T-cell (primary cell): ENCODE measurements around the gene KDELR1. TPM values are rescaled to one million over a fixed set of nuclear protein-coding genes. Genes with fewer than 3 reads are reported as not detected.

Experiments used
- ATAC-seq, 4 experiments: fragments of 200-7000 bp in 3 of 4; fragments of 150-1000 bp in 1 of 4; cut with Tn5 transposase; replicated peaks in 1 of 4; 1 replicate in 3 of 4; 2 replicates in 1 of 4; pipeline ENCODE4 v1.10.0; 2021; ENCODE audit warnings: moderate library complexity in 3 of 4, mild to moderate bottlenecking in 2 of 4, moderate number of reproducible peaks in 1 of 4
- CTCF ChIA-PET, 2 donors: fragments of 300-600 bp; sonication (Branson Sonifier 250); formaldehyde crosslinking; loops; one replicate each; lab custom pipeline; 2022; ENCODE audit warnings: antibody characterized with exemption in 2 of 2; lab: Charles Lee
- POLR2A ChIA-PET, 2 donors: fragments of 300-600 bp; sonication (Branson Sonifier 250); formaldehyde crosslinking; loops; one replicate each; lab custom pipeline; 2022; ENCODE audit warnings: antibody characterized with exemption in 2 of 2; lab: Charles Lee
- DNase-seq, 35 experiments: peaks; one replicate each; pipeline versions ENCODE4 v3.0.0 to v3.0.0-alpha.2; 2013 to 2023
- H3K27ac ChIP-seq: one replicate; pipeline ENCODE4 v1.5.1; 2013; ENCODE audit warnings: low read length
- H3K27me3 ChIP-seq, 2 experiments: replicated peaks in 1 of 2; 1 replicate in 1 of 2; 2 replicates in 1 of 2; pipeline versions ENCODE4 v1.6.1 to v1.7.0; 2013; ENCODE audit warnings: low read length in 1 of 2, mixed read lengths in 1 of 2; ENCODE audit not compliant: control insufficient read depth in 2 of 2, insufficient read depth in 2 of 2; ENCODE audit errors: extremely low read depth in 1 of 2
- H3K36me3 ChIP-seq, 2 donors: 1 replicate in 1 of 2; 2 replicates in 1 of 2; pipeline versions ENCODE4 v1.6.1 to v1.7.0; 2013; ENCODE audit warnings: low read length in 1 of 2; ENCODE audit not compliant: control insufficient read depth in 2 of 2, insufficient read depth in 1 of 2; ENCODE audit errors: extremely low read depth in 1 of 2
- H3K4me1 ChIP-seq, 2 experiments: 1 replicate in 1 of 2; 2 replicates in 1 of 2; pipeline versions ENCODE4 v1.6.1 to v1.7.0; 2013; ENCODE audit warnings: low read length in 2 of 2, mixed read lengths in 1 of 2; ENCODE audit not compliant: insufficient read depth in 2 of 2, control insufficient read depth in 1 of 2; ENCODE audit errors: extremely low read depth in 1 of 2
- H3K4me3 ChIP-seq, 2 donors: 1 replicate in 1 of 2; 2 replicates in 1 of 2; pipeline versions ENCODE4 v1.5.1 to v1.7.0; 2013; ENCODE audit warnings: mild to moderate bottlenecking in 2 of 2, low read length in 1 of 2, moderate library complexity in 1 of 2; ENCODE audit not compliant: control insufficient read depth in 1 of 2; ENCODE audit errors: extremely low read depth in 1 of 2
- H3K9me3 ChIP-seq: 2 replicates; pipeline ENCODE4 v1.7.0; 2013
- H3K27ac Mint-ChIP-seq, 2 donors: one replicate each; pipeline ENCODE4 v1.8.0; 2020 to 2021; ENCODE audit warnings: mild to moderate bottlenecking in 2 of 2, mixed read lengths in 2 of 2
- H3K27me3 Mint-ChIP-seq, 2 donors: one replicate each; pipeline ENCODE4 v1.8.0; 2021 to 2022; ENCODE audit warnings: mixed read lengths in 2 of 2
- H3K36me3 Mint-ChIP-seq: one replicate; pipeline ENCODE4 v1.8.0; 2021; ENCODE audit warnings: mixed read lengths
- H3K4me1 Mint-ChIP-seq, 3 donors: one replicate each; pipeline ENCODE4 v1.8.0; 2020 to 2022; ENCODE audit warnings: mixed read lengths in 3 of 3, mild to moderate bottlenecking in 1 of 3
- H3K4me3 Mint-ChIP-seq, 3 donors: one replicate each; pipeline ENCODE4 v1.8.0; 2020 to 2022; ENCODE audit warnings: mild to moderate bottlenecking in 3 of 3, mixed read lengths in 3 of 3, moderate library complexity in 3 of 3
- H3K9me3 Mint-ChIP-seq, 3 donors: one replicate each; pipeline ENCODE4 v1.8.0; 2020 to 2022; ENCODE audit warnings: mixed read lengths in 3 of 3
- WGBS: methylation state at CpG from one replicate; pipeline ENCODE4 v1.1.5; 2013; ENCODE audit warnings: missing lambda C conversion rate; ENCODE audit not compliant: insufficient coverage; 5-methylcytosine and 5-hydroxymethylcytosine counted together
- total RNA-seq, 35 experiments: library from RNA in 6 of 35; stranded (reverse) in 6 of 35; fragments of 120-200 nt in 1 of 35; gene quantifications; one replicate each; pipeline versions ENCODE4 v1.2.1 to v1.2.4 and lab custom pipeline; 2013 to 2026

KDELR1 gene
- total RNA-seq, 5 donors from 2014 or later (not counting 1 experiment from before 2014, with no cell fraction given): 40.9 to 55.9 (median 47.5) TPM

- no peaks in the 10 kb centered on the region for H3K9me3 ChIP-seq
- peaks cover 2 to 40% of the 10 kb centered on the region in 2 experiments for H3K4me1 ChIP-seq
- peaks cover 27 to 33% (median 32%) of the 10 kb centered on the region in 3 donors for H3K4me1 Mint-ChIP-seq
- H3K27ac ChIP-seq: no peak overlapping the region
- H3K4me3 ChIP-seq: no peak overlapping the region
- peak overlapping the region in 2 of 3 donors; percentile 28 to 42 for H3K4me3 Mint-ChIP-seq
- 89% methylated on average over 5 of the region's 14 CpGs for WGBS
- peak in 2 of 4 experiments; percentile 10 to 18 for ATAC-seq
- peak in 8 of 35 experiments; percentile 19 to 61 (median 30) for DNase-seq
- POLR2A ChIA-PET: no interaction called here
- H3K36me3 Mint-ChIP-seq: no peaks in the 10 kb centered on the region
- CTCF ChIA-PET: interaction anchor here in 1 of 2 donors (0.5 kb wide), 1 partner anchor 143 kb away, joined by 4 read pairs; no protein-coding TSS in a partner anchor
- H3K36me3 ChIP-seq: no peaks in the 10 kb centered on the region
- peaks cover 0 to 6% (median 0%) of the 10 kb centered on the region in 3 donors for H3K9me3 Mint-ChIP-seq
- peaks cover 17 to 24% of the 10 kb centered on the region in 2 donors for H3K27me3 Mint-ChIP-seq
- H3K27ac Mint-ChIP-seq: peak overlapping the region; percentile 52 to 66
- H3K27me3 ChIP-seq: peaks cover 0 to 29% of the 10 kb centered on the region in 2 experiments
These were observed 8.8 kb upstream of the KDELR1 start for GRCh38 chr19:48400018-48400742.

GRCh38 chr19:48398375-48399235 lies 7.3 kb upstream of the KDELR1 start:
- Mint-ChIP-seq H3K27ac (peak overlapping the region; percentile 43 to 64), H3K27me3 (peaks cover 27 to 35% of the 10 kb centered on the region in 2 donors), H3K9me3 (peaks cover 0 to 6% (median 0%) of the 10 kb centered on the region in 3 donors), H3K4me3 (peak overlapping the region; percentile 61 to 97 (median 70)), H3K36me3 (no peaks in the 10 kb centered on the region), H3K4me1 (peaks cover 36 to 44% (median 43%) of the 10 kb centered on the region in 3 donors)
- 7% methylated on average over 100 of the region's 104 CpGs for WGBS
- CTCF ChIA-PET: no interaction called here
- Histone ChIP-seq H3K9me3 (no peaks in the 10 kb centered on the region), H3K36me3 (no peaks in the 10 kb centered on the region), H3K4me1 (peaks cover 2 to 53% of the 10 kb centered on the region in 2 experiments), H3K27me3 (peaks cover 2 to 40% of the 10 kb centered on the region in 2 experiments), H3K4me3 (peak overlapping the region in 1 of 2 donors; percentile 44), H3K27ac (no peak overlapping the region)
- POLR2A ChIA-PET: no interaction called here
- peak; percentile 71 to 92 (median 83) for DNase-seq
- ATAC-seq: peak; percentile 73 to 84 (median 79)

- ChIA-PET POLR2A (no interaction called here), CTCF (no interaction called here)
- Histone ChIP-seq H3K36me3 (no peaks in the 10 kb centered on the region), H3K27ac (no peak overlapping the region), H3K27me3 (peaks cover 2 to 46% of the 10 kb centered on the region in 2 experiments), H3K4me3 (peak overlapping the region; percentile 29 to 44), H3K9me3 (no peaks in the 10 kb centered on the region), H3K4me1 (peaks cover 2 to 54% of the 10 kb centered on the region in 2 experiments)
- H3K4me1 Mint-ChIP-seq: peaks cover 34 to 40% (median 39%) of the 10 kb centered on the region in 3 donors
- H3K36me3 Mint-ChIP-seq: no peaks in the 10 kb centered on the region
- DNase-seq (no peak), ATAC-seq (no peak)
- H3K4me3 Mint-ChIP-seq: peak overlapping the region; percentile 80 to 97 (median 87)
- peaks cover 27 to 35% of the 10 kb centered on the region in 2 donors for H3K27me3 Mint-ChIP-seq
- H3K27ac Mint-ChIP-seq: peak overlapping the region; percentile 79 to 82
- peaks cover 0 to 6% (median 0%) of the 10 kb centered on the region in 3 donors for H3K9me3 Mint-ChIP-seq
- 3% methylated on average over 17 of the region's 17 CpGs for WGBS
These were observed 6.7 kb upstream of the KDELR1 start for GRCh38 chr19:48398102-48398374.

- H3K4me3 ChIP-seq: peak overlapping the region; percentile 29 to 44
- Mint-ChIP-seq H3K27me3 (peaks cover 27 to 35% of the 10 kb centered on the region in 2 donors), H3K27ac (peak overlapping the region; percentile 79 to 82), H3K36me3 (no peaks in the 10 kb centered on the region), H3K4me1 (peaks cover 36 to 45% (median 42%) of the 10 kb centered on the region in 3 donors), H3K4me3 (peak overlapping the region; percentile 80 to 97 (median 87)), H3K9me3 (peaks cover 0 to 6% (median 0%) of the 10 kb centered on the region in 3 donors)
- no peak overlapping the region for H3K27ac ChIP-seq
- ChIA-PET POLR2A (no interaction called here), CTCF (no interaction called here)
- H3K27me3 ChIP-seq: peaks cover 2 to 51% of the 10 kb centered on the region in 2 experiments
- H3K36me3 ChIP-seq: no peaks in the 10 kb centered on the region
- DNase-seq (no peak), ATAC-seq (no peak)
- 59% methylated on average over 21 of the region's 22 CpGs for WGBS
- no peaks in the 10 kb centered on the region for H3K9me3 ChIP-seq
- peaks cover 2 to 54% of the 10 kb centered on the region in 2 experiments for H3K4me1 ChIP-seq
These were observed 6.1 kb upstream of the KDELR1 start for GRCh38 chr19:48397263-48398101.

- peaks cover 27 to 35% of the 10 kb centered on the region in 2 donors for H3K27me3 Mint-ChIP-seq
- H3K9me3 ChIP-seq: no peaks in the 10 kb centered on the region
- H3K27me3 ChIP-seq: peaks cover 2 to 53% of the 10 kb centered on the region in 2 experiments
- ATAC-seq (no peak), DNase-seq (no peak)
- POLR2A ChIA-PET: no interaction called here
- CTCF ChIA-PET: no interaction called here
- peaks cover 0 to 6% (median 0%) of the 10 kb centered on the region in 3 donors for H3K9me3 Mint-ChIP-seq
- 100% methylated on average over 1 of the region's 2 CpGs for WGBS
- H3K27ac Mint-ChIP-seq: no peak overlapping the region
- H3K4me3 Mint-ChIP-seq: peak overlapping the region in 1 of 3 donors; percentile 56
- no peaks in the 10 kb centered on the region for H3K36me3 Mint-ChIP-seq
- H3K4me1 Mint-ChIP-seq: peaks cover 35 to 47% (median 46%) of the 10 kb centered on the region in 3 donors
- H3K4me1 ChIP-seq: peaks cover 2 to 59% of the 10 kb centered on the region in 2 experiments
- H3K27ac ChIP-seq: no peak overlapping the region
- H3K4me3 ChIP-seq: no peak overlapping the region
- no peaks in the 10 kb centered on the region for H3K36me3 ChIP-seq
These were observed 5.4 kb upstream of the KDELR1 start for GRCh38 chr19:48396824-48397176.
